ENCODE results near the gene MTOR. TPM values are rescaled to one million over a fixed set of nuclear protein-coding genes. Genes with fewer than 3 reads are reported as not detected.

MTOR gene
- total and polyA plus RNA-seq, 10 of the 15 experiments (the other 5 are each of a cell fraction or from before 2014, with no cell fraction given) = 6.6 to 41.8 (median 29.8) TPM

DNA sequence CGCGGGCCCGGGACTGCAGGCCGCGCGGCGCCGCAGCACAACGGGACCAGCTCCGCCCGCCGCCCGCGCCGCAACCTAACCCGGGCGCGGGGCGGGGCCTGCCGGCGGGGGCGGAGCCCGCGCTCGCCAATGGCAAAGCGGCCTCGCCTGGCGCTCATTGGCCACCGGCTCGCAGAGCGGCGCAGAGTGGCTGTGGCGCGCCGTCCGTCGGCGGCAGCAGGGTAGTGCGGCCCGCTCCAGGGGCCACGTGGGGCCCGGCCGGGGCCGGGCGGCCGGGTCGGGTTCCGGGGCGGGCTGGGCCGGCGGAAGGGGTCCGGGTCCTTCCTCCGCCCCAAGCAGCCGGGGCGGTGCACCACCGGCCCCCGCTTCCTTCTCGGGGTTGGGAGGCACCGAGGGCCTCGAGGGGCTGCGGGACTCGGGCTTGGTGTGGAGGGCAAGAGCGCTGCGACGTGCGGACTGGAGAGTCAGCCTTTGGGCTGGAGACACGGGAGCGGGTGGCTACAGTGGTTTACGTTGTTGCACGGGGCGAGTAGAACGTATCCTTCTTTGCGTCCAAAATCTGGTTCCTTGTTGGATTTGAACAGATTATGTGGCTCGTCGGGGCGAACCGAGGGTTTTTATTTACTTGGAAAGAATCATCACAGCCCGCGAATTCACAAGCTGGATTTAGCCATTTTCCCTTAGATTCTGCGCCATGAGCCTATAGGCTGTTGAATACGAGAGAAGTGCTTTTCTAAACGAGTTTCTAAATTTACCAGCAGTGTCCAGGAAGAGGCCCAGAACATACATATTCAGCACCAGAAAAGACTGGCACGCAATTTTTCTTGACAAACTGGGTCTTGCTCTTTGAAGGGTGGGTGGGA is 202.2 kb downstream of the MTOR start, which contains the start of gene SRM (continued):
- TF ChIP-seq ZNF622 (IDR thresholded peaks at IDR 0.05) = peak; percentile 75; the same call in 1 of the 2 replicates
- no peak for TF ChIP-seq NFIC (IDR thresholded peaks at IDR 0.05; ENCODE audit: low read depth, low read length)
- no peak for TF ChIP-seq CBX3 (IDR thresholded peaks at IDR 0.05; ENCODE audit: borderline replicate concordance, low read depth)
- TF ChIP-seq RFX5 (IDR thresholded peaks at IDR 0.05; ENCODE audit: low read depth, low read length) = no peak
- TF ChIP-seq SIX5 (IDR thresholded peaks at IDR 0.05; ENCODE audit: low read depth, low read length, severe bottlenecking) = no peak
- TF ChIP-seq, protein P1, sequence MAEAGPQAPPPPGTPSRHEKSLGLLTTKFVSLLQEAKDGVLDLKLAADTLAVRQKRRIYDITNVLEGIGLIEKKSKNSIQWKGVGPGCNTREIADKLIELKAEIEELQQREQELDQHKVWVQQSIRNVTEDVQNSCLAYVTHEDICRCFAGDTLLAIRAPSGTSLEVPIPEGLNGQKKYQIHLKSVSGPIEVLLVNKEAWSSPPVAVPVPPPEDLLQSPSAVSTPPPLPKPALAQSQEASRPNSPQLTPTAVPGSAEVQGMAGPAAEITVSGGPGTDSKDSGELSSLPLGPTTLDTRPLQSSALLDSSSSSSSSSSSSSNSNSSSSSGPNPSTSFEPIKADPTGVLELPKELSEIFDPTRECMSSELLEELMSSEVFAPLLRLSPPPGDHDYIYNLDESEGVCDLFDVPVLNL (IDR thresholded peaks at IDR 0.05; ENCODE audit: low read depth, low read length) = no peak
- TF ChIP-seq, protein P2, sequence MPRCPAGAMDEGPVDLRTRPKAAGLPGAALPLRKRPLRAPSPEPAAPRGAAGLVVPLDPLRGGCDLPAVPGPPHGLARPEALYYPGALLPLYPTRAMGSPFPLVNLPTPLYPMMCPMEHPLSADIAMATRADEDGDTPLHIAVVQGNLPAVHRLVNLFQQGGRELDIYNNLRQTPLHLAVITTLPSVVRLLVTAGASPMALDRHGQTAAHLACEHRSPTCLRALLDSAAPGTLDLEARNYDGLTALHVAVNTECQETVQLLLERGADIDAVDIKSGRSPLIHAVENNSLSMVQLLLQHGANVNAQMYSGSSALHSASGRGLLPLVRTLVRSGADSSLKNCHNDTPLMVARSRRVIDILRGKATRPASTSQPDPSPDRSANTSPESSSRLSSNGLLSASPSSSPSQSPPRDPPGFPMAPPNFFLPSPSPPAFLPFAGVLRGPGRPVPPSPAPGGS (IDR thresholded peaks at IDR 0.05; ENCODE audit: borderline replicate concordance, insufficient read depth, low read depth, low read length, poor library complexity, severe bottlenecking) = no peak
- TF ChIP-seq, protein P3, sequence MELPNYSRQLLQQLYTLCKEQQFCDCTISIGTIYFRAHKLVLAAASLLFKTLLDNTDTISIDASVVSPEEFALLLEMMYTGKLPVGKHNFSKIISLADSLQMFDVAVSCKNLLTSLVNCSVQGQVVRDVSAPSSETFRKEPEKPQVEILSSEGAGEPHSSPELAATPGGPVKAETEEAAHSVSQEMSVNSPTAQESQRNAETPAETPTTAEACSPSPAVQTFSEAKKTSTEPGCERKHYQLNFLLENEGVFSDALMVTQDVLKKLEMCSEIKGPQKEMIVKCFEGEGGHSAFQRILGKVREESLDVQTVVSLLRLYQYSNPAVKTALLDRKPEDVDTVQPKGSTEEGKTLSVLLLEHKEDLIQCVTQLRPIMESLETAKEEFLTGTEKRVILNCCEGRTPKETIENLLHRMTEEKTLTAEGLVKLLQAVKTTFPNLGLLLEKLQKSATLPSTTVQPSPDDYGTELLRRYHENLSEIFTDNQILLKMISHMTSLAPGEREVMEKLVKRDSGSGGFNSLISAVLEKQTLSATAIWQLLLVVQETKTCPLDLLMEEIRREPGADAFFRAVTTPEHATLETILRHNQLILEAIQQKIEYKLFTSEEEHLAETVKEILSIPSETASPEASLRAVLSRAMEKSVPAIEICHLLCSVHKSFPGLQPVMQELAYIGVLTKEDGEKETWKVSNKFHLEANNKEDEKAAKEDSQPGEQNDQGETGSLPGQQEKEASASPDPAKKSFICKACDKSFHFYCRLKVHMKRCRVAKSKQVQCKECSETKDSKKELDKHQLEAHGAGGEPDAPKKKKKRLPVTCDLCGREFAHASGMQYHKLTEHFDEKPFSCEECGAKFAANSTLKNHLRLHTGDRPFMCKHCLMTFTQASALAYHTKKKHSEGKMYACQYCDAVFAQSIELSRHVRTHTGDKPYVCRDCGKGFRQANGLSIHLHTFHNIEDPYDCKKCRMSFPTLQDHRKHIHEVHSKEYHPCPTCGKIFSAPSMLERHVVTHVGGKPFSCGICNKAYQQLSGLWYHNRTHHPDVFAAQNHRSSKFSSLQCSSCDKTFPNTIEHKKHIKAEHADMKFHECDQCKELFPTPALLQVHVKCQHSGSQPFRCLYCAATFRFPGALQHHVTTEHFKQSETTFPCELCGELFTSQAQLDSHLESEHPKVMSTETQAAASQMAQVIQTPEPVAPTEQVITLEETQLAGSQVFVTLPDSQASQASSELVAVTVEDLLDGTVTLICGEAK (IDR thresholded peaks at IDR 0.05; ENCODE audit: borderline replicate concordance) = peak; percentile 67; the same call in 1 of the 2 replicates
- no peak for TF ChIP-seq SPI1 (IDR thresholded peaks at IDR 0.05; ENCODE audit: borderline replicate concordance, insufficient read depth, low read depth, low read length)
- peak; percentile 92 for TF ChIP-seq NFYB (IDR thresholded peaks at IDR 0.05; ENCODE audit: insufficient read depth, low read depth, low read length)
- TF ChIP-seq MEF2B (IDR thresholded peaks at IDR 0.05; ENCODE audit: partially characterized antibody, poor library complexity, severe bottlenecking) = peak; percentile 9
- TF ChIP-seq, protein P4, sequence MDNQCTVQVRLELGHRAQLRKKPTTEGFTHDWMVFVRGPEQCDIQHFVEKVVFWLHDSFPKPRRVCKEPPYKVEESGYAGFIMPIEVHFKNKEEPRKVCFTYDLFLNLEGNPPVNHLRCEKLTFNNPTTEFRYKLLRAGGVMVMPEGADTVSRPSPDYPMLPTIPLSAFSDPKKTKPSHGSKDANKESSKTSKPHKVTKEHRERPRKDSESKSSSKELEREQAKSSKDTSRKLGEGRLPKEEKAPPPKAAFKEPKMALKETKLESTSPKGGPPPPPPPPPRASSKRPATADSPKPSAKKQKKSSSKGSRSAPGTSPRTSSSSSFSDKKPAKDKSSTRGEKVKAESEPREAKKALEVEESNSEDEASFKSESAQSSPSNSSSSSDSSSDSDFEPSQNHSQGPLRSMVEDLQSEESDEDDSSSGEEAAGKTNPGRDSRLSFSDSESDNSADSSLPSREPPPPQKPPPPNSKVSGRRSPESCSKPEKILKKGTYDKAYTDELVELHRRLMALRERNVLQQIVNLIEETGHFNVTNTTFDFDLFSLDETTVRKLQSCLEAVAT (IDR thresholded peaks at IDR 0.05) = no peak
- TF ChIP-seq TARDBP (IDR thresholded peaks at IDR 0.05; ENCODE audit: borderline replicate concordance) = no peak
- TF ChIP-seq POU2F2 (IDR thresholded peaks at IDR 0.05; ENCODE audit: borderline replicate concordance, low read depth, low read length) = 0 out of 3 replicates have a peak, but pooled peaks have one; percentile 6
- no peak for TF ChIP-seq BMI1 (IDR thresholded peaks at IDR 0.05; ENCODE audit: borderline replicate concordance)
- no peak for TF ChIP-seq LARP7 (IDR thresholded peaks at IDR 0.05)
- no peak for TF ChIP-seq STAT3 (IDR thresholded peaks at IDR 0.05; ENCODE audit: low read depth, low read length)
- peak; percentile 99 for TF ChIP-seq MXI1 (IDR thresholded peaks at IDR 0.05; ENCODE audit: low read depth, low read length)
- TF ChIP-seq FOXM1 (IDR thresholded peaks at IDR 0.05; ENCODE audit: low read depth, low read length) = no peak
